Adipose tissue (tissue), 3 donors: ENCODE results near the gene IPO13. TPM values are rescaled to one million over a fixed set of nuclear protein-coding genes. Genes with fewer than 3 reads are reported as not detected.

Experiments
- H3K27ac ChIP-seq: one replicate; pipeline ENCODE4 v1.5.1; 2013; ENCODE audit warnings: low read depth, low read length
- WGBS, 3 donors: extraction: QIAGEN DNeasy Blood & Tissue Kit; methylation state at CpG; one replicate each; pipeline ENCODE4 v1.1.7; 2013; 5-methylcytosine and 5-hydroxymethylcytosine counted together
- polyA plus RNA-seq, 3 donors: library from polyadenylated mRNA; stranded (reverse); fragments of 200-250 nt; gene quantifications; one replicate each; pipeline ENCODE4 v1.2.3, GENCODE V29; 2013
- donor health status: healthy with polysubstance abuse.
- donor health status: Bipolar disorder and iron deficiency.
- donor health status: healthy.

Gene IPO13
- polyA plus RNA-seq, 3 donors, result 7.1 to 12.1 (median 10.7) TPM

GRCh38 chr1:43994794-43995790 is 48.3 kb downstream of the IPO13 start:
- WGBS, 3 donors, result 73 to 79% (median 78%) methylated on average over 15 of the region's 15 CpGs

GRCh38 chr1:43995984-43996732 is 49.4 kb downstream of the IPO13 start:
- H3K27ac ChIP-seq, result no peak overlapping the region
- WGBS, 3 donors, result 73 to 83% (median 81%) methylated on average over 21 of the region's 21 CpGs

More at GRCh38 chr1:43994794-43995790, 48.3 kb downstream of the IPO13 start:
- no peak overlapping the region for H3K27ac ChIP-seq

- no peak overlapping the region for H3K27ac ChIP-seq
These were observed 50.0 kb downstream of the IPO13 start for GRCh38 chr1:43996733-43997115.

GRCh38 chr1:43997295-43997999 is 50.7 kb downstream of the IPO13 start:
- 69 to 88% (median 82%) methylated on average over 22 of the region's 22 CpGs for WGBS, 3 donors
- H3K27ac ChIP-seq, result no peak overlapping the region

More at GRCh38 chr1:43996733-43997115, 50.0 kb downstream of the IPO13 start:
- WGBS, 3 donors, result 76 to 79% (median 78%) methylated on average over 6 of the region's 6 CpGs

- H3K27ac ChIP-seq, result no peak overlapping the region
- WGBS, 3 donors, result 81 to 93% (median 90%) methylated on average over 11 of the region's 11 CpGs
These were observed 51.2 kb downstream of the IPO13 start for GRCh38 chr1:43998000-43998378.

- WGBS, 3 donors, result 72 to 84% (median 78%) methylated on average over 8 of the region's 8 CpGs
- H3K27ac ChIP-seq, result no peak overlapping the region
These were observed 52.7 kb downstream of the IPO13 start for GRCh38 chr1:43999455-43999854.

- 78 to 84% (median 83%) methylated on average over 8 of the region's 8 CpGs for WGBS, 3 donors
- no peak overlapping the region for H3K27ac ChIP-seq
These were observed 53.4 kb downstream of the IPO13 start for GRCh38 chr1:44000122-44000665.

GRCh38 chr1:44002165-44002564 is 55.4 kb downstream of the IPO13 start:
- 79 to 85% (median 83%) methylated on average over 8 of the region's 8 CpGs for WGBS, 3 donors
- no peak overlapping the region for H3K27ac ChIP-seq

GRCh38 chr1:44002606-44003157 is 55.9 kb downstream of the IPO13 start:
- 80 to 91% (median 84%) methylated on average over 14 of the region's 14 CpGs for WGBS, 3 donors
- H3K27ac ChIP-seq, result no peak overlapping the region

- 90 to 94% (median 91%) methylated on average over 12 of the region's 12 CpGs for WGBS, 3 donors
- no peak overlapping the region for H3K27ac ChIP-seq
These were observed 61.5 kb downstream of the IPO13 start for GRCh38 chr1:44008259-44008658.

GRCh38 chr1:44010935-44011471 is 64.3 kb downstream of the IPO13 start:
- H3K27ac ChIP-seq, result no peak overlapping the region
- 76 to 89% (median 77%) methylated on average over 10 to 11 of the region's 11 CpGs for WGBS, 3 donors

GRCh38 chr1:44012404-44012803 is 65.7 kb downstream of the IPO13 start:
- WGBS, 3 donors, result 48 to 74% (median 67%) methylated on average over 2 of the region's 2 CpGs
- no peak overlapping the region for H3K27ac ChIP-seq

- 56 to 72% (median 62%) methylated on average over 13 of the region's 13 CpGs for WGBS, 3 donors
- no peak overlapping the region for H3K27ac ChIP-seq
These were observed 66.3 kb downstream of the IPO13 start for GRCh38 chr1:44012941-44013609.

GRCh38 chr1:44013949-44014348 is 67.2 kb downstream of the IPO13 start:
- 77 to 93% (median 80%) methylated on average over 5 of the region's 5 CpGs for WGBS, 3 donors

GRCh38 chr1:44014365-44015104 is 67.8 kb downstream of the IPO13 start:
- H3K27ac ChIP-seq, result no peak overlapping the region
- 68 to 84% (median 84%) methylated on average over 8 of the region's 8 CpGs for WGBS, 3 donors

More at GRCh38 chr1:44013949-44014348, 67.2 kb downstream of the IPO13 start:
- no peak overlapping the region for H3K27ac ChIP-seq

GRCh38 chr1:44015206-44015605 is 68.5 kb downstream of the IPO13 start:
- H3K27ac ChIP-seq, result no peak overlapping the region
- 51 to 76% (median 71%) methylated on average over 3 of the region's 3 CpGs for WGBS, 3 donors
